T follicular helper cell (primary cell): Measurements from ENCODE around the gene DCAF12L2.
"Not testable (repeated sequence)": the region's sequence is repeated elsewhere in the genome, so short reads cannot be mapped to it uniquely, and the experiment has no call there.

ENCODE experiments used
- DNase-seq: peaks from one replicate; pipeline ENCODE4 v3.0.0-alpha.2; 2020; ENCODE audit warnings: low read depth
- total RNA-seq, 2 experiments: gene quantifications; one replicate each; lab custom pipeline; 2026; lab: John Stamatoyannopoulos, UW

DCAF12L2 gene
- 0 to 0.04 reads per million in 2 experiments for total RNA-seq

DNA sequence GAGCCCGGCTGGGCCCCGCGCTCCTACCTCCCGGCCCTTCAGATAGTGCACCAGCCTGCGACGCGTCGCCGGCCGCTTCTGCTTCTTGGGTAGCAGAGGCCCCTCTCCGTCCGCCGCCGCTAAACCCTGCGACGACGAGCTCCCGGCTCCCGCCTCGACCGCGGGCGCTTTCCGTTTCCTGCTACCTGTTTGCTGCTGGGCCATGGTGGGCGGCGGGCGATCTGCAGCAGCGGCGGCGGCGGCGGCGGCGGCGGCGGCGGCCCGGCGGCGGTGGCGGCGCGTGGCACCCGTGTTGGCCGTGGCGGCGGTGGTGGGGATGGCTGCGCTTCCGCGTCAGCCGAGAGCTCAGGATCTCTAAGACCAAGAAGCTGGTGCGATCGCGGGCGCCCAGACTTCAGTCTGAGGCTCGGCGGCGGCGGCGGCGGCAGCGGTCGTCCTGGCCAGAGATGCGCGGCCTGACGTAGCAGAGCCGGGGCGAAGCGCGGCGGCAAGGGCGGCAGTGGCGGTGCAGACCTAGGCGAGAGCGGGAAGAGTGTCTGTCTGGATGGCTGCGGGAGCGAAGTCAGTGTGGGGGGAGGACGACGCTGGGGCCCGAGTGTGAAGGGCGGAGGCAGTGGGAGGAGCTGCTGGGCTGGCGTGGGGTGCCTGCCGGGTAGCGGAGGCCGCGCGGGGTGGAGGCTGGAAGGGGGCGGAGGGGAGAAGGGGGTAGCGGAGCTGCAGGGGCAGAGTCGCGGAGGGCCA is at the start of gene DCAF12L2:
TSS of gene DCAF12L2 (minus strand) at position 569 of the 741 bp plus-strand sequence. CDS start at position 204, 365 bp downstream.
- DNase-seq, result no peak

DNA sequence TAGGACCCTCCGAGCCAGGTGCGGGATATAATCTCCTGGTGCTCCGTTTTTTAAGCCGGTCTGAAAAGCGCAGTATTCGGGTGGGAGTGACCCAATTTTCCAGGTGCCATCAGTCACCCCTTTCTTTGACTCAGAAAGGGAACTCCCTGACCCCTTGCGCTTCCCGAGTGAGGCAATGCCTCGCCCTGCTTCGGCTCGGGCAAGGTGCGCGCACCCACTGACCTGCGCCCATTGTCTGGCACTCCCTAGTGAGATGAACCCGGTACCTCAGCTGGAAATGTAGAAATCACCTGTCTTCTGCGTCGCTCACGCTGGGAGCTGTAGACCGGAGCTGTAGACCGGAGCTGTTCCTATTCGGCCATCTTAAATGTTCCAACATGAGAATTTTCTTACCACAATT is 24.8 kb upstream of the DCAF12L2 start:
- DNase-seq, result not testable (repeated sequence)

DNA sequence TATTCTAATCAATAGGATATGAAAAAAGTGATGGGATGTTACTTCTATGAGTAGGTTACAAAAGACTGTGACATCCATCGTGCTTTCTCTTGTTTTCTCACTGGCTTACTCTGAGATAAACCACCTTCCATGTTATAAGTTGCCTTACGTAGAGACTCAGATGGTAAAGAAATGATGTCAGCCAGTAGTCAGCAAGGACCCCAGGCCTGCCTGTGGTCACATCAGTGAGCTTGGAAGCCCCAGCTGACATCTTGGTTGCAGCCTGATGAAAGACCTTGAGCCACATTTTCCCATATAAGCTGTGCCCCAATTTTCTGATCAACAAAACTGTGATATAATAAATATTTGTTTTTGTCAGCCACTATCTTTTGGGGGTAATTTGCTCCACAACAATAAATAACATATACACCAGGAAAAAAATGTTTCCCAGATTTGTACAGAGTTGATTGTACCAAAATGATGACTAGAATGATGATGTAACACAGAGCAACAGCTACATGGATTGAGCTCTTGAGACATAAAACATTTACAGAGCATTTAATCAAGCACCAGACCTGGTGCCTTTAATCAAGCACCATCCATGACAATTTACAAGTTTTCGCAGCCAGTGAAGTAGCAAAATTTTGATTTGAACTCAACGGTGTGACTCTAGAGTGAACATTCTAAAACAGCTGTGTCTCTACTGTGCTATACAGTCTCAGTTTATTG is 11.2 kb upstream of the DCAF12L2 start:
- DNase-seq, result no peak

DNA sequence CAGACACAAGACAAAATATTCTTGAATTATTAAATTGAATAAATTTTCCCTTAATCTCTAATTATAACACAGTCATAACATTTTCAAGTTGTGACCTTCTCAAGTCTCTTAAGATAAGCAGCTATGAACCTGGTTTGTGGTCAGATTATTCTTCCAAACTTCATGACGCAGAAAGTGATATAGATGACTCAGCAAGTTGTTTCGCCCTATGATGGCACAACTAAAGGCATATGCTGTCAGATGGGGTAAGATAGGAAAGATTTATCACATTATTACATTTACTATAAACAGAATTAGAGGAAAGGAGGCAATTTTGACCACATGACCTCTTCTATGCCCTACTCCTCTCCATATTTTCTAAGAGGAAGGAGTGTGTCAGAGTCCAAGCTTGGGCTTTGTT is 4.6 kb upstream of the DCAF12L2 start:
- no peak for DNase-seq

DNA sequence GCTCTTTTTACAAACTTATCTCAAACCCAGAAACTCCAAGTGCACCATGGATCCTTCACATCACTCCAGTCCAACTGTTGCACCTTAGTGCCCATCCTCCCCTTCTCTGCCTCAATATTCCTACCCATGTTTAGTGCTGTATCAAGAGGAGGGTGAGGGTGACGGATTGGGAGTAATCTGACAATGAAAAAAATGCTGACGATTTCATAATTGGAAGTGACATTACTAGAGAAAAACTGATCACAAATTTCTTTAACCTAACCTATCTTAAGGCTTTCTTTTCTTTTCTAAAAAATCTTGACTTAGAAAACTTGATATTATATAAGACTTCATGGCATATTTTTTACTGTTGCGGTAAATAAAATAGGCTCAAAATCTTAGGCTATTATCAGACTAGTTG is 1.5 kb upstream of the DCAF12L2 start:
- DNase-seq, result no peak

DNA sequence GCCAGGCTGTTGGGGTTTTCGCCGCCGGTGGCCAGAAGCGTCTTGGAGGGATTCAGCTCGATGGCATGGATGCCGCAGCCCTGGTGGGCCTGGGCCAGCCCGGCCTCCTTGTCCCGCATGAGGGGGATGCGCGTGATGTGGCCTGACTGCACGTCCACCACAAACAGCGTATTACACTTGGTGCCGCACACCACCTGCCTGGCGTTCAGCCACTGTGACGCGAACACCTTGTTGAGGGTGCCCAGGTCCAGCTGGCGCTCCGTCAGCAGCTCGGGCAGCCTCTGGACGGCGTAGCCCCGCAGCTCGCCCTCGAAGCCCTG is 728 bp downstream of the DCAF12L2 start:
- DNase-seq, result no peak

DNA sequence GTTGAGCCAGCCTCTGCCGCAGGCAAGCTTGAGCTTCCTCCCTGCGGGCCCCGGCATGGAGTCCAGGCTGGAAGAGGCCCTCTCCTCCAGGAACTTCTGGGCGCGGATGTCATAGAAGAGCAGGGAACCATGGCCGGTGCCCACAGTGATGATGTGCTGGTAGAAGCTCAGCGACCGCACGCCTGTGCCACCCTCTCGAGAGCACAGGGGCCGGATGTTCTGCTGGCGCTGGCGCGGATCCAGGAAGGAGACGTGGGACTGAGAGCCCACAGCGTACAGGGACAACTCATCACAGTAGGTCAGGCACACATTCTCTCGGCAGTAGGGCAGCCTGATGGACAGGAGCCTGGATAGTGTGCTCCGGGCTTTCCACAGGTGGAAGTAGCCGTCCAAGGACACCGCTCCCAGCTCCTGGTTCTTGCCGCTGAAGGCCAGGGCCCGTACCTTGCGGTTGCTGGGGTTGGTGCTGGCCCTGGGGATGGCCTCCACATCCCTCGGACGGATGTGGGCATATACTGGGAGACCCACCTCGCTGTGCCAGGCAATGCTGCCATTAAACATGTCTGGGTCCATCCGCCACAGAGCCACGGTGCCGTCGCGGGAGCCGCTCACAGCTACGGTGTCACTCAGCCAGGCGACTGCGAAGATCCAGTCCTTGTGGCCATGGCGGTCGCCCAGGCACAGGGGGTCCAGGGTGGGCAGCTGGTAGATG is 1.2 kb downstream of the DCAF12L2 start:
- no peak for DNase-seq

DNA sequence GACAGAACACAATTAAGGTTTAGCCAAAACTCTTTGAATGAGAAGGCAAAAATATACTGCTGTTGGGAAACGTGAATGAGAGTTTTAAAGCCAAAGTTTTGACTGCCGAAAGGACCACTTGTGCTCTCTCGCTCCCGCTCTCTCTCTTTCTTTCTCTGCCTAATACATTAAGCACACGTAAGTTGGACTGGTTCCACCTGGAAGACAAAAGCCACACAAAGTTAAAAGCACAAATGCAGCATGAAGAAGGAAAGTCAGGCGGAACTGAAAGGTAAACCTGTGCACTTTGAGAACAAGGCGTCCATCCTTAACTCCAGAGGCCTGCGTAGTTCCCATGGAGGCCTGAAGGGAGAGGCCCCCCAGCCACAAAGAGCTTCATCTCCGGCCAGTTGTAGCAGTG is 1.9 kb downstream of the DCAF12L2 start:
- no peak for DNase-seq

DNA sequence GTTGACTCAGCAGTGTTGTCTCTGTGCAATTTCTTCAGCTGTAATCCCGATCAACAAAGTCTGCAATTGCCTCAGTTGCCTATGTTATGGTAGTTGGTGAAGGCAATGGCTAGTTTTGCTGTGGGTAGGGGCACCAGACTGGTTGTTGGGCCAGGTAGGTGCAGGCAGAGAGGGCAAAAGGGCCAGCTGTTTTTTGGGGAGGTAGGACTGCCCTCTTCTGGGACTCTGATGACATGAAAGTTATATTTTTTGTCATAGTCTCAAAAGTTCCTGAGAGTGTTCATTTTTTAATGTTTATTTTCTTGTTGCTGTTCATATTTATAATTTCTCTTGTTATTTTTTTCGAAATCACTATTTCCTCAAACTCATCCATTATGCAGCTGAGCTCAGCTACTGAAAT is 25.1 kb downstream of the DCAF12L2 start:
- DNase-seq, result no peak

DNA sequence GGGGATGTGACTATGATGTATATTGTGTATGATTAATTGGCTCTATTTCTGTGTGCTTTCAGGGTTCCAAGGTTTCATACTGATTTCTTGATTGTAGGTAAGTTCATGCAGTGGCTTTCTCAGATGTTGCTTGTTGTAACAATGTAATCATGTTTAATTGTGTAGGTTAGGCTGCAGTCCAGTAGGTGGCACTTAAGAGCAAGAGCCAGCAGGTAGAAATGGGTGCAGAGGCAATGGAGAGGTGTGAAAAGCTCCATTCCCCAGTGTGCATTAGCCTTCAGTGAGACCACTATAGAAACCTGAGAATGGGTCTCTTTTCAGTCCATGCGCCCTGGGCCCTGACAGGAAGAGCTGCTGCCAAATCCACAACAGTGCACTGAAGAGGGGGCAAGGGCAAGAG is 28.2 kb downstream of the DCAF12L2 start:
- no peak for DNase-seq

DNA sequence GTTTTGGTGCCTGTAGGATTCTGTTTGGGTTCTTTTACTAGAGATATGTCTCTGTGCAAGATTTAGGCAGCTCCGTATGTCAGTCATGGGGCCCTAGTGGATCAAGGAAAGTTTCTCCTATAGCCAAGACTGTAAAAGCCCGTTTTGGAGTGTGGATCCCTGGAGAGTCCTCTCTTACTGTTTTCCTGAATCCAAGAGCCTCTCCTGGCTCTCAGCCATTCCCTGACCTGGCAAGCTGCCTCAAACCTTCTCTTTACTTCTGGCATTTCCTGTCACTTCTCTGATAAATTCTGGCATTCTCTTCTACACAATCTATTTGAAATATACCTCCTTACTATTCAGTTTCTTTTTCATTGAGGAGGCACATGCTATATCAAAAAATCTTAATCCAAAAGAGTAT is 41.4 kb downstream of the DCAF12L2 start:
- no peak for DNase-seq
